LNCaP clone FGC (cell line): Measurements from ENCODE around the gene SLC25A38.

Experiments
- DNase-seq: peaks from one replicate; pipeline ENCODE4 v3.0.0-alpha.2; 2011; ENCODE audit warnings: low read depth
- H3K4me3 ChIP-seq: 2 replicates; pipeline ENCODE4 v1.5.1; 2011; ENCODE audit warnings: mild to moderate bottlenecking, low read depth, low read length, control low read depth
- CTCF ChIP-seq: IDR thresholded peaks from 2 replicates; pipeline ENCODE4 v1.5.1; 2012; ENCODE audit warnings: mild to moderate bottlenecking; ENCODE audit not compliant: control insufficient read depth, insufficient read depth; ENCODE audit errors: extremely low read depth

Gene SLC25A38

GRCh38 chr3:39426312-39426711 is 43.1 kb downstream of the SLC25A38 start:
- H3K4me3 ChIP-seq = no peak overlapping the region
- DNase-seq = no peak
- TF ChIP-seq CTCF = no peak

- no peak for DNase-seq
- TF ChIP-seq CTCF = no peak
These were observed 44.3 kb downstream of the SLC25A38 start for GRCh38 chr3:39427506-39427905.

GRCh38 chr3:39428745-39429201 is 45.6 kb downstream of the SLC25A38 start:
- no peak for DNase-seq
- no peak overlapping the region for H3K4me3 ChIP-seq
- no peak for TF ChIP-seq CTCF

More at GRCh38 chr3:39427506-39427905, 44.3 kb downstream of the SLC25A38 start:
- H3K4me3 ChIP-seq = no peak overlapping the region

GRCh38 chr3:39429466-39429865 is 46.3 kb downstream of the SLC25A38 start:
- no peak for DNase-seq
- H3K4me3 ChIP-seq = no peak overlapping the region
- TF ChIP-seq CTCF = no peak

GRCh38 chr3:39432342-39432741 is 49.2 kb downstream of the SLC25A38 start:
- no peak overlapping the region for H3K4me3 ChIP-seq
- no peak for TF ChIP-seq CTCF
- DNase-seq = no peak

- H3K4me3 ChIP-seq = no peak overlapping the region
- no peak for TF ChIP-seq CTCF
- no peak for DNase-seq
These were observed 50.5 kb downstream of the SLC25A38 start for GRCh38 chr3:39433642-39434041.

GRCh38 chr3:39434574-39434973 is 51.4 kb downstream of the SLC25A38 start:
- no peak for TF ChIP-seq CTCF
- DNase-seq = no peak
- no peak overlapping the region for H3K4me3 ChIP-seq
